Measurements from ENCODE around the gene NFIC.
"Not testable (repeated sequence)": the region's sequence is repeated elsewhere in the genome, so short reads cannot be mapped to it uniquely, and the experiment has no call there.

The NFIC gene

DNA sequence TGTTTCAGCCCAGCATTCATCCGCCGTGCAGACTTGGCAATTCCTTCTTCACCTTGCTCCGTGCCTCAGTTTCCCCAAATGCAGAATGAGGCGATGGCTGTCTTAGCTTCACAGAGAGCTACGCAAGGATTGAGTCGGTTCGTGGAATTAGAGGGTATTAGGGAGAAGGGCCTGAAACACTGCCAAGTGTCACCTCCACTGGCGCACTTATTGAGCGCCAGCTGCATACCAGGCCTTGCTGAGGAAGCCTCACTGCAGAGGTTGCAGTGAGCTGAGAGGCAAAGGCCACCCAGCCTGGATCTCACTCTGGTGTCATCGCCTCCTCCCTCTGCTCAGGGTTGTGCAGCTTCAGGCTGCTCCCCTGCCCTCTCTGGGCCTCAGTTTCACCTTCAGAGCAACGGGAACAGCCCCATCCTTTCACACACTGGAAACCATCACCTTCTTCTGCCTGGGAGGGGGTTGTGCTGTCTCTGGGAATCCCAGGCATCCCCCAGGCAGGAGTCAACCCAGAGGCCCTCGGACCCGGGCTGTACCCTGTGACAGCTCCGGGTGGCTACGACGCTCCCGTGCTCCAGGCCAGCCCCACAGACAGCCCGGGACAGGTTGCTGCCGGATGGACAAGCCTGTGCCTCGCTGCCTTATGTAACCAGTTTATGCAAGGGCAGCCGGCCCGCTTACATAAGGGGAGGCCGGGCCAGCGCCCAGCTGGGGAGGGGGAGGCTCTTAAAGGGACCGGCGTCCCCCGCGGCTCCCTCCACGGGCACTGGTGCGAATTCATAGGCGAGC, 31.9 kb downstream of the NFIC start:
- no peak for DNase-seq (ENCODE audit: low read depth, low spot score)

DNA sequence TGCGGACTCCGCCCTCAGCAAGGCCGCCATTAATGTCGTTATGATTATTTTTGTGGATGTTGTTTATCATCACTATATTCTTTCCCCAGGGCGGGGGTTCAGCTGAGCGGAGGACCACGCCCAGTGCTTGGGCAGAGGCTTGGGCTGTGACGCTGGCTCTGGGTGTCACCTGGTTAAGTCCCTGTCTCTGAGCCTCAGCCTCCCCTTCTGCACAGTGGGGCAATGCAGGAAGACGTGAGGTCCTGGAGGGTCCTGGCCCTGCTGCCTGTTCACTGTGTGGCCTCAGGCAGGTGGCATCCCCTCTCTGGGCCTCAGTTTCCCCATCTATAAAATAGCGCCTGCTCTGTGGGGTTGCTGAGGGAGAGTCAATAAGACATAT, 32.5 kb downstream of the NFIC start:
- no peak for DNase-seq (ENCODE audit: low read depth, low spot score)

DNA sequence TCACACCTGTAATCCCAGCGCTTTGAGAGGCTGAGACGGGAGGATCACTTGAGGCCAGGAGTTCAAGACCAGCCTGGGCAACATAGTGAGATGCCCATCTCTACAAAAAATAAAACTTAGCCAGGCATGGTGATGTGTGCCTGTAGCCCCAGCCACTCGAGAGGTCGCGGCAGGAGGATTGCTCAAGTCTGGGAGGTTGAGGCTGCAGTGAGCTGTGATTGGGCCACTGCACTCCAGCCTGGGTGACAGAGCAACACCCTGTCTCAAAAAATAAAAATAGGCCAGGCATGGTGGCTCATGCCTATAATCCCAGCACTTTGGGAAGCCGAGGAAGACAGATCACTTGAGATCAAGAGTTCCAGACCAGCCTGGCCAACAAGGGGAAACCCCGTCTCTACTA, 32.9 kb downstream of the NFIC start:
- not testable (repeated sequence) for DNase-seq (ENCODE audit: low read depth, low spot score)

DNA sequence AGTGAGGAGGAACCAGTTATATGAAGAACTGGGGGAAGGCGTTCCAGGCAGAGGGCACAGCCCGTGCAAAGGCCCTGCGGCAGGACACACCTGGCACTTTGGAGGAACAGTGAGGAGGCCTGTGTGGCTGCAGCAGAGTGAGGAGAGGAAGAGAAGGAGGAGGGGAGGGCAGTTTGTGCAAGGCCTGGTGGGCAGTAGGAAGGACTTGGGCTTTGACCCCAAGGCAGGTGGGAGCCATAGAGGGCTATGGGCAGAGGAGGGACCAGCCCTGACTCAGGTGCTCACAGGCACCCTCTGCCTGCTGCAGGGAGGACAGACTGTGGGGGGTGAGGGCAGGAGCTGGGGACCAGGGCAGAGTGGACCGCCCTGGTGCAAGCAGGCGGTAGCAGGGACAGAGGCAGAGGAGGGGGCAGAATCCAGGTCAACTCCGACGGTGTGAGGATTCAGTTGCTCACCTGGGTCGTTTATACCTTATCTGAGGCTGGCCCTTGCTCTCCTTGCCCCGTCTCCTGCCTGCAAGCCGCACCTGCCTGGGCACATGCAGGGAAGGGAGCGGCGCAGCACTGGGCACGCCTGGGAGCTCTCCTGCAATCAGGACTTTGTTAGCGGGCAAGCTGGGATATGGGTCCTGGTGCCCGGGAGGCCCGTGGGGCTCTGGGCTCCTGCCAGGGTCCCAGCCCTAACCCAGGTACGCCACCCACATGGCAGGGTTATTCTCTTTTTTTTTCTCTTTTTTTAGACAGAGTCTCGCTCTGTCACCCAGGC, 34.8 kb downstream of the NFIC start:
- no peak for DNase-seq (ENCODE audit: low read depth, low spot score)

DNA sequence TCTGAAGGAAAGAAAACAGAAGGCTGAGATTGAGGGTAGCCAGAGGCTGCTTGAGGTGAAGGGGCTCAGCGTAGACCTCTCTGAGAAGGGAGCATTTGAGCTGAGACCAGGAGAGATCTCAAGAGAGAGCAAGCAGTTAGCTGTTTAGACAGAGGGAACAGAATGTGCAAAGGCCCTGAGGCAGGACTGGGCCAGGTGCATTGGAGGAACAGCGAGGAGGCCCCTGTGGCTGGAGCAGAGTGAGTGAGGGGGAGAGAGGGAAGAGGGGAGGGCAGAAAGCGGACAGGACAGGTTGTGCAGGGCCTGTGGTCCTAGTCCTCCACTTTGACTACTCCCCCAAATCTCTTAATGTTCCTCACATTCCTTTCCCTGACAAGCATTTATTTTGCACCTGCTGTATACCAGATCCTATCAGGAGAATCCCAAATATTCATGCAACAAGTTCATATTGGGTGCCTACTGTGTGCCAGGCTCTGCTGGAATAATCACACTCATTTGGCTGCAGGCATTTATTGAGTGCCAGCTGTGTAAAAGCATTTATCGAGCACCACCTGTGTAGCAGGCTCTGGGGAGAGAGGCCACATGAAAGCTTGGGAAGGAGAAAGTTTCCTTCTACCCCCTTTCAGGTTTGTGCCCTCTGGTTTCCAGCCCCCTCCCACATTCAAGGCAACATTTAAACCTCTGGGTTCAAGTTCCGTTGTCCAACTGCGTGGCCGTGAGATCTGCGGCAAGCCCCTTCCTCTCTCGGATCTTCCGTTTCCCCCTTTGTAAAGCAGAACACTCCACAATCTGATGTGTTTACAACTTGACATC, 36.5 kb downstream of the NFIC start:
- DNase-seq (ENCODE audit: low read depth, low spot score) = no peak

DNA sequence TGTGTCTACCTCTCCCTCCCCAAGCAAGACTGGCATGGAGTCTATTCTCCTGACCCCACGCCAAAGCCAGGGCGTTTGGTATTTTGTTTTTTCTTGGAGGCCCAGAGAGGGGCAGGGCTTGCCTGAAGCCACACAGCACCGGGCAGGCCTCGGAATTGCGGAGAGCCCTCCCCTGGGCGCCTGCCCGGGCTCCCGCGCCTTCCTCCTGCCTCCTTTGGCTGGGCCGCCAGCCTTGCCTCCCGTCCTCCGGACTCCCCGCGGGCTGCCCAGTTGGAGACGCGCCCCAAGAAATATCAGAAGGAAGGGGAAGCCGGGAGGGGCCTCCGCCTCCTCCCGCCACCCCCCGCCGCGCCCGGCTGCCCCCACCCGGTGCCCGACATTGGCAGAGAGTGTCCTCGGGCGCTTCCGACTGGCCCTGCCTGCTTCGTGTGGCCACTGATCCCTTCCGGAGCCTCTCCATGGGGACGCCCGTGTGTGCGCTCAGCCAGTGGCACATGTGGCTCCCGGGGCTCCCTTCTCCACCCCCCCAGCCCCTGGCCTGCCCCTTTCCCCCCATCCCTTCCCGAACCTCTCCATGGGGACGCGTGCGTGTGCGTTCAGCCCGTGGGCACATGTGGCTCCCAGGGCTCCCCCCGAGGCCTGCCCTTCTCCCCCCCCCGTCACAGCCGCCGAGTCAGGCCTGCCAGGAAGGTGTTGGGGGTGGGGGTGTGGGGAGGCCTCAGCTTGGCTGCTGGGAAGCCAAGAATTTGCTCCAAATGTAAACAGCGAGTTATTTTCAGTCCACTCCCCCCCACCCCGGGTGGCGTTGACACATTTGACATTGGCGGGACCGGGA, 37.3 kb downstream of the NFIC start:
- peak; percentile 89 for DNase-seq (ENCODE audit: low read depth, low spot score)

DNA sequence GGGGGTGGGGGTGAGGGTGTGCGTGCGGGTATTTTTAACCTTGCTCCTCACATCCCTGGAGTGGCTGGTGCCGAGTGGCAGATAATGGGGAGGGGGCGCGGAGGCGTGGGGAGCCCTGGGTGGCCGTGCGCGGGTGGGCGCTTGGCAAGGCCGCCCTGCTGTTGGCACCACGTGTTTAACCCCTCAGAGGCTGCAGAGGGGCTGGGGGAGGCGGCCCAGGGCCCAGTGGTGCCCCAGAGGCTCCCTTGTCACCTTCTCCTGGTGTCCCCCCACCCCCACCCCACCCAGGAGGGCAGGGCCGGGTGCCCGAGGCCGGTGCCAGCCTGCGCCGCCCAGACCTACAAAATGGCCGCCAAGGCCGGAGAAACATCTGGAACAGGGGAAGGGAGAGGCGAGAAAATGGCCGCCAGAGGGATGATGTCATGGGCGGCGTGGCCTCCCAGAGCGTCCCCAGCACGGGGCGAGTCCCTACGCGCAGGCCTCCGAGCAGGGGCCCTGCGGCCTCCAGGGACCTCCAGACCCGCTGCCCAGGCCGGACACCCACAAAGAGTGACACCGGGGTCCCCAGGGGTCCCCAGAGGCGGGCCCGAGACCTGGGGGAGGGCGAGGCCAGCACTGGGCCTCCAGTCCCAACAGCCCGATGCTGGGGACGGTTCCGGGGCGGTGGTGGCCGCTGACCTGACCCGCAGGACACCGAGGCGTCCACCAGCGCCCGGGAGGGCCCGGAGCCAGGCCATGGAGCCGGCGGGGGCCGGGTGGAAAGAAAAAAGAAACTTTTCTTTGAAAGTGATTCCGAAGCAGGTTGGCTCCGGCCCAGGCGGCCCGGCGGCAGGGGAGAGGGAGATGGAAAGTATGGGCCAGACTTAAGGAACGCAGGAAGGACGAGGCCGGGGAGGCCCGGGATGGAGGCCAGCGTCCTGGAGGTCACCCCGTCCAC, 38.2 kb downstream of the NFIC start:
- DNase-seq (ENCODE audit: low read depth, low spot score) = peak; percentile 67

DNA sequence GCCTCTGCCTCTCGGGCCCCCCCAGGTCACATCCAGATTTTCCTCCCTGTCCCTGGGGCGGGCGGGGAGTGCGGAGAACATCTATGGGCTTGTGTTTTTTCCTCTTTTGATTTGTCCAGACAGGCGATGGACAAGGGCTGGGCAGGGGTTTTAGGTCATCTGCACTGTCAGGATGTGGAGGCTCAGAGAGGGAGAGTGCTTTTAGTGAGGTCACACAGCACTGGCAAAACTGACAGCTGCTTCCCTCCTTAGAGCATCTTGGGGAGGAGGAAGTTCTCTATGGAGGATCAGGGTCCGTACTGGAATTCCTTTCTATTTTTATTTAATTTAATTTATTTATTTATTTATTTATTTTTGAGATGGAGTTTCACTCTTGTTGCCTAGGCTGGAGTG, 38.9 kb downstream of the NFIC start:
- DNase-seq (ENCODE audit: low read depth, low spot score) = no peak

DNA sequence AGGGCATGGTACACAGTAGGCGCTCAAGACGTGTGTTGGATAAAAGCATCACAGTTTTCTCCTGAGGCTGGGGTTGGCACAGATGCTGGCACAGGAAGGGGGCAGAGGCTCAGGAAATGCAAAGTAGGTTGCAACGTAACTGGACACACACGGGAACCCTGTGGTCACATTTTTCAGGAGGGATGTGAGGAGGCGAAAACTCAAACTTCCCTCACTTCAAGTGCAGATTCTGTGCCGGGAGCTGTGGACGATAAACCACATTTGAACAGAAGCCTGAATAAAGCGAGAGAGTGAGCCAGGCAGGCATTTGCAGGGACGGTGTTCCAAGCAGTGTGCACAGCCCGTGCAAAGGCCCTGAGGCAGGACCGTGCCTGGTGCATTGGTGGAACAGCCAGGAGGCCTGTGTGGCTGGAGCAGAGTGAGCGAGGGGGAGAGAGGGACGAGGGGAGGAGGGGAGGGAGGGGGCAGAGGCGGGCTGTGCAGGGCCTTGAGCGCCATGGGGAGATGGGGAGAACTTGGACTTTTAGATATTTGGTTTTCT, 40.3 kb downstream of the NFIC start:
- no peak for DNase-seq (ENCODE audit: low read depth, low spot score)

DNA sequence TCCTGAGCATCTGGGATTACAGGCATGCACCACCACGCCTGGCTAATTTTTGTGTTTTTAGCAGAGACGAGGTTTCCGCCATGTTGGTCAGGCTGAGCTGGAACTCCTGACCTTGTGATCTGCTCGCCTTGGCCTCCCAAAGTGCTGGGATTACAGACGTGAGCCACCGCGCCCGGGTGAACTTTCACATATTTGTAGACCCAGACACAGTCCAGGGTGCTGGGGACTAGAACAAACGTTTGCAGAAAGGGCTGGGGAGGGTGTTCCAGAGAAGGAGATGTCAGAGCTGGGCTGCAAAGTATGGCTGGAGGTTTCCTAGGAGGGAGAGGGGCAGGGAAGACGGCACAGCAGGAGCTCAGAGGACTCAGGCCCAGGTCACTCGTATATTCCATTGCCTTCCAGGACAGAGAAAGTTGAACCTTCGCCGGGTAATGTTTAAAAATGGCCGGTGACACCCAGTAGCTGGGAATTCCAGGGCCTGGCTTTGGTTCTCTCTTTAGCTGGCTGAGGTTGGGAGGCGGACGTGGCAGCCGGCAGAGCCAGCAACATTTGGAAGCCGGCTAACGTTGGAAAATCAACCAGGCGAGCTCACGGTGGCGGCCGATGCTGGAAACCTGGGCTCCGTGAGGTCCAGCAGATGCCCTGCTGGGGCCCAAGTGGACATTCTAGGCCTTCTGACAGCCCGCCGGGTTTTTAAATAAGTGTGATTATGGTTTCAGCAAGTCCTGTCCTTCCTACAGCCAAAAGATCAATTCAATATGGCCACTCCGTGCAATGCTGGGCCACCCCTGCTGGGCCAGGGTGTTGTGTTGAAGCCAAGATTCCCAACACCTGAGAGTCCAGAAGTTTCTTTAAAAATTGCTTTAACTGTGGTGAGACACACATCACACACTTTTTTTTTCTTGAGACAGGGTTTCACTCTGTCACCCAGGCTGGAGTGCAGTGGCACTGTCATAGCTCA, 41.5 kb downstream of the NFIC start:
- DNase-seq (ENCODE audit: low read depth, low spot score) = no peak

DNA sequence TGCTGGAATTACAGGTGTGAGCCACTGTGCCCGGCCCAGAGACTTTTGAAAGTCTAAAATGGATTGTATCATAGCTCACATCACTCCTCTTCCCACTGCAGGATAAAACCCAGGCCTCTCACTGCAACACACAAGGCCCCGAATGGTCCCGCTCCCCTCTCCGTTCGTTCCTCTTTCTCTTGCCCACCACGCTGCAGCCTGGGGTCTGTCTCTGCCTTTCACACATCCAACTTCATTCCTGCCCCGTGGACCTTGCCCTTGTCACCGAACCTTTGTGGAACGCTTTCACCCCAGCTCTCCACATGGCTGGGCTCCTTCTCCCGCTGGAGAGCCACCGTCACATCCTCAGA, 42.6 kb downstream of the NFIC start:
- no peak for DNase-seq (ENCODE audit: low read depth, low spot score)

DNA sequence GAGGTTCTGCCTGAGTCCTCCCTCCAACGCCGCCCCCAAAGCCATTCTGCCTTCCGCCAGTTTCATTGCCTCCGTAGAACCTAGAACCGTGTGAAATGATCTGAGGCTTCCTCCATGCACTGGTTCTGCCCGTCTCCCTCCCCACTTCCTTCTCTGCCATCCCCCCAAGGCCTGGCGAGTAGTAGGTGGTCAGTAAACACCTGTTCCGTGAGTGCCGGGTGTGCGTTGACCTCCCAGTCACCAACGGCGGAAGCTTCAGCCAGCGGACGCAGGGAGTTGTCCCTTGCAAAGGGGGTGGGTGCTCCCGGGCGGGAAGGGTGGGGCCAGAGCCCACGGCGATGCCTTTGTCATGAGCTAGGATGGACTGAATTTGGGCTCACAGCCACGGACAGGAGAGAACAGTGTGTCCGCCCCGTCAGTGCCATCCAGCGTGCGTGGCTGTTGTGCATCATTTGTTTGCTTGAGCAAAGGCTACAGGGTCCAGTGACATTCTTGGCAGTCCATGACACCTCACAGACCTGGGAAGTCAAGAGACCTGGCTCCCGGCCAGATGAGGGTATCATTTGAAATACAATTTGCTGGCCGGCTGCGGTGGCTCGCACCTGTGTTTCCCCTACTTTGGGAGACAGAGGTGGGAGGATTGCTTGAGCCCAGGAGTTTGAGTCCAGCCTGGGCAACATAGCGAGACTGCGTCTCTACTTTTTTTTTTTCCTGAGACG, 43.1 kb downstream of the NFIC start:
- no peak for DNase-seq (ENCODE audit: low read depth, low spot score)

DNA sequence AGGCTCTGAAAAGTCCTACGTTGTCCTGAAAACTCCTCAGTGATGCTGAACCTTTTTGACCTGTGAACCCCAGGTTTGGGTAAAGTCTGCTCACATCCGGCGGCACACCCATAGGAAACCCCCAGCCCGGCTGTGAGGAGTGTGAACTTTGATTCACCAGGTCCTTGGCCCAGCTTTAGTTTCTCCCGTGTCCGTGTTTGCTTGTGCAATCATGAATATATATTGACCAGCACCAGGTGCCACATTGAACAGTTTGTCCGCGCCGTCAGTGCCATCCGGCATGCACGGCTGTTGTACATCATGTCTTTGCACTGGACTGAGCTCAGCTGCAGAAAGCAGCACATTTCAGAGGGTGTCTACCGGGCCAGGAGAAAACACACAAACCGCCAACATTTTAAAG, 45.3 kb downstream of the NFIC start:
- DNase-seq (ENCODE audit: low read depth, low spot score) = no peak

DNA sequence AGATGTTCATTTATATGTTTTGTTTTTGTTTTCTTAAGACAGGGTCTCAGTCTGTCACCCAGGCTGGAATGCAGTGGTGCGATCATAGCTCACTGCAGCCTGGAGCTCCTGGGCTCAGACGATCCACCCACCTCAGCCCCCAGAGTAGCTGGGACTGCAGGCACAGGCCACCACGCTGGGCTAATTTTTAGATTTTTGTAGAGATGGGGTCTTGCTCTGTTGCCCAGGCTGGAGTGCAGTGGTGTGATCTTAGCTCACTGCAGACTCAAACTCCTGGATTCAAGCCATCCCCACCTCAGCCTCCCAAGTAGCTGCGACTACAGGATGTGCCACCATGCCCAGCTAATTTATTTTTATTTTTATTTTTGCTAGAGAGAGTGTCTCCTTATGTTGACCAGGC, 45.7 kb downstream of the NFIC start:
- no peak for DNase-seq (ENCODE audit: low read depth, low spot score)

DNA sequence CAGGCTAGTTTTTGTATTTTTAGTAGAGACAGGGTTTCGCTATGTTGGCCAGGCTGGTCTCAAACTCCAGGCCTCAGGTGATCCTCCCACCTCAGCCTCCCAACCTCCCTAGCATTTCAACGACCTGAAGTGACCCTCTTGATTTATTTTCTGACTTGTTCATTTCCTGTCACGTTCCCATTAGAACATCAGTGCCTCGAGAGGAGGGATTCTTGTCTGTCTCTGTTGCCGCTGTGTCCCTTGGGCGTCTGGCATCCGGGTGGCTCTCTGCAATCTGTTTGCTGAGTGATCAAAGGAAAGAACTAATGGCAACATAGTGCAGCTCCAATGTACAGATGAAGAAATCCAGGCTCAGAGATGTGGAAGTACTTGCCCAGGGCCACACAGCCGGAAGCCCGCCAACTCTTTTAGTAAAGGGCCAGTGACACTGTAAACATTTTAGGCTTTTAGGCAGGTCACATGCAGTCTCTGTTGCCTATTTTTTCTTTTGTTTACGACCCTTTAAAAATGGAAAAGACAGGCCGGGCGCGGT, 47.5 kb downstream of the NFIC start:
- DNase-seq (ENCODE audit: low read depth, low spot score) = no peak

DNA sequence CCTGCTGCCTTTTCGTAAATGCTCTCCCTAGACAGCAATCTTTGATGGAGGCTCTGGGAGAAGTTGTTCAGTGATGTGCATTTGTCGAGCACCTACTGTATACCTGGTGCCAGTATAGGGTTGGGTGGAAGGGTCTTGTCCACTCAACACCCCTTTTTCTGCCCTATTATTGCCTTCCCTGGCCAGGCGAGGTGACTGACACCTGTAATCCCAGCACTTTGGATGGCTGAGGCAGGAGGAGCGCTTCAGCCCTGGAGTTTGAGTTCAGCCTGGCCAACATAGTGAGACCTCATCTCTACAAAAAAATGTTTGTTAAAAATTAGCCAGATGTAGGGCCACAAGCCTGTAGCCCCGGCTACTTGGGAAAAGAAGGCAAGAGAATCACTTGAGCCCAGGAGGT, 49.3 kb downstream of the NFIC start:
- no peak for DNase-seq (ENCODE audit: low read depth, low spot score)

DNA sequence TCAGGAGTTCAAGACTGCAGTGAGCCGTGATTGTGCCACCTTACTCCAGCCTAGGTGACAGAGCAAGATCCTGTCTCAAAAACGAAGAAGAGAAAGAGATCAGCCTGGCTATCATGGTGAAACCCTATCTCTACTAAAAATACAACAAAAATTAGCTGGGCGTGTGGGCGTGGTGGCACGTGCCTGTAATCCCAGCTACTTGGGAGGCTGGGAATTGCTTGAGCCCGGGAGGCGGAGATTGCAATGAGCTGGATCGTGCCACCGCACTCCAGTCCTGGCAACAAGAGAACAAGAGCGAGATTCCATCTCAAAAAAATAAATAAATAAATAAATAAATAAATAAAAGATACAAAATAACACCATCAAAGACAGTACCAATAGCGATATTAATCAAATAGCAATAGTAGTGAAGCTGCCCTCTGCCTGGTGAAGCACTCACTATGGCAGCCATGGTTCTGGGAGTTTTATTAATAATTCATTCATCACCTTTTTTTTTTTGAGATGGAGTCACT, 53.9 kb downstream of the NFIC start:
- DNase-seq (ENCODE audit: low read depth, low spot score) = no peak

Data from smooth muscle cell of the brain vasculature (primary cell).